DOHH2 (cell line): Measurements from ENCODE around the gene WDR5.

ENCODE experiments used
- H3F3A ChIP-seq: fragments of 200-600 bp; sonication (generic), shearing (Covaris generic); 2 replicates; pipeline ENCODE4 v1.6.0; 2016; ENCODE audit warnings: antibody characterized with exemption, mild to moderate bottlenecking; ENCODE audit not compliant: control insufficient read depth, insufficient read depth
- H3K27ac ChIP-seq: fragments of 200-600 bp; sonication (generic); 2 replicates; pipeline ENCODE4 v1.5.1; 2014; ENCODE audit warnings: low read depth, mild to moderate bottlenecking, low read length, moderate library complexity
- H3K27me3 ChIP-seq: fragments of 200-600 bp; sonication (generic); 2 replicates; pipeline ENCODE4 v1.6.1; 2014; ENCODE audit warnings: mild to moderate bottlenecking, low read length, mixed read lengths; ENCODE audit not compliant: control insufficient read depth
- H3K36me3 ChIP-seq: fragments of 200-600 bp; sonication (generic); 2 replicates; pipeline ENCODE4 v1.6.1; 2014; ENCODE audit warnings: mild to moderate bottlenecking, low read length, moderate library complexity, mixed read lengths; ENCODE audit not compliant: control insufficient read depth
- H3K4me1 ChIP-seq: fragments of 200-600 bp; sonication (generic); 2 replicates; pipeline ENCODE4 v1.6.1; 2014; ENCODE audit warnings: mild to moderate bottlenecking, low read length, mixed read lengths; ENCODE audit not compliant: control insufficient read depth
- H3K4me2 ChIP-seq: fragments of 200-600 bp; sonication (generic); 2 replicates; pipeline ENCODE4 v1.6.0; 2014; ENCODE audit warnings: mild to moderate bottlenecking, low read length, moderate library complexity
- H3K4me3 ChIP-seq: fragments of 200-600 bp; sonication (generic); 2 replicates; pipeline ENCODE4 v1.5.1; 2014; ENCODE audit warnings: mild to moderate bottlenecking, low read length, mixed read lengths
- H3K79me2 ChIP-seq: fragments of 200-600 bp; sonication (generic); 2 replicates; pipeline ENCODE4 v1.6.1; 2014; ENCODE audit warnings: mild to moderate bottlenecking, low read length, mixed read lengths; ENCODE audit not compliant: control insufficient read depth
- H3K9me2 ChIP-seq: fragments of 200-600 bp; sonication (generic); replicated peaks from 2 replicates; pipeline ENCODE4 v1.6.1; 2014; ENCODE audit warnings: mild to moderate bottlenecking, low read length, mixed read lengths; ENCODE audit not compliant: control insufficient read depth
- H3K9me3 ChIP-seq: fragments of 200-600 bp; sonication (generic); 2 replicates; pipeline ENCODE4 v1.6.1; 2014; ENCODE audit warnings: antibody characterized with exemption, low read length, mixed read lengths; ENCODE audit not compliant: control insufficient read depth, insufficient read depth
- H4K20me1 ChIP-seq: fragments of 200-600 bp; sonication (generic); 2 replicates; pipeline ENCODE4 v1.6.0; 2014; ENCODE audit warnings: low read depth, mild to moderate bottlenecking, antibody characterized with exemption, low read length, moderate library complexity; ENCODE audit not compliant: control insufficient read depth, insufficient read depth
- CTCF ChIP-seq: fragments of 200-600 bp; sonication (generic); IDR thresholded peaks from one replicate; pipeline ENCODE4 v1.5.1; 2014; ENCODE audit warnings: antibody characterized with exemption, mild to moderate bottlenecking, low read depth, low read length; ENCODE audit not compliant: poor library complexity, severe bottlenecking
- EZH2phosphoT487 ChIP-seq: fragments of 200-600 bp; sonication (generic); IDR thresholded peaks from 2 replicates; pipeline ENCODE4 v1.6.1; 2017; ENCODE audit warnings: borderline replicate concordance, mild to moderate bottlenecking, antibody characterized with exemption, low read length, moderate library complexity, mixed read lengths

WDR5 gene

GRCh38 chr9:134138292-134138691 is 2.4 kb downstream of the WDR5 start:
- 0 out of 2 replicates have a peak overlapping the region, but pooled peaks have one; percentile 19 for H3K4me3 ChIP-seq
- H3K4me1 ChIP-seq = peaks cover 36% of the 10 kb centered on the region
- H3K79me2 ChIP-seq = peaks cover 68% of the 10 kb centered on the region

GRCh38 chr9:134139081-134139480 is 3.2 kb downstream of the WDR5 start:
- Histone ChIP-seq H3K9me3 (no peaks in the 10 kb centered on the region), H3K27me3 (no peaks in the 10 kb centered on the region), H3K4me2 (peak overlapping the region; percentile 80; the same call in 1 of the 2 replicates), H3K9me2 (no peaks in the 10 kb centered on the region), H3K4me3 (no peak overlapping the region), H3K79me2 (peaks cover 67% of the 10 kb centered on the region), H3K4me1 (peaks cover 31% of the 10 kb centered on the region), H3K27ac (no peak overlapping the region), H3F3A (no peaks in the 10 kb centered on the region), H4K20me1 (peaks cover 27% of the 10 kb centered on the region), H3K36me3 (peaks cover 72% of the 10 kb centered on the region)
- no peak for TF ChIP-seq CTCF
- no peak for TF ChIP-seq EZH2phosphoT487

More at GRCh38 chr9:134138292-134138691, 2.4 kb downstream of the WDR5 start:
- Histone ChIP-seq H3K27me3 (no peaks in the 10 kb centered on the region), H3K4me2 (peak overlapping the region; percentile 80), H3K9me2 (no peaks in the 10 kb centered on the region), H3K27ac (no peak overlapping the region), H3K36me3 (peaks cover 67% of the 10 kb centered on the region), H3K9me3 (no peaks in the 10 kb centered on the region), H3F3A (peaks cover 5% of the 10 kb centered on the region), H4K20me1 (peaks cover 27% of the 10 kb centered on the region)
- TF ChIP-seq EZH2phosphoT487 (no peak), CTCF (no peak)

- no peak overlapping the region for H3K4me2 ChIP-seq
- peaks cover 81% of the 10 kb centered on the region for H3K36me3 ChIP-seq
- no peaks in the 10 kb centered on the region for H3K9me3 ChIP-seq
- H4K20me1 ChIP-seq = peaks cover 22% of the 10 kb centered on the region
- TF ChIP-seq CTCF (no peak), EZH2phosphoT487 (no peak)
- peaks cover 22% of the 10 kb centered on the region for H3K4me1 ChIP-seq
- no peak overlapping the region for H3K27ac ChIP-seq
- H3K4me3 ChIP-seq = no peak overlapping the region
- peaks cover 46% of the 10 kb centered on the region for H3K79me2 ChIP-seq
- no peaks in the 10 kb centered on the region for H3F3A ChIP-seq
- no peaks in the 10 kb centered on the region for H3K27me3 ChIP-seq
- H3K9me2 ChIP-seq = no peaks in the 10 kb centered on the region
These were observed 6.0 kb downstream of the WDR5 start for GRCh38 chr9:134141906-134142305.
